Measurements from ENCODE around the gene EFNB3. TPM values are rescaled to one million over a fixed set of nuclear protein-coding genes. Genes with fewer than 3 reads are reported as not detected.

Gene EFNB3
- total and polyA plus RNA-seq, 10 of the 15 experiments (the other 5 are each of a cell fraction or from before 2014, with no cell fraction given), result 0.01 to 0.13 (median 0.04) TPM; not detected in 5

DNA sequence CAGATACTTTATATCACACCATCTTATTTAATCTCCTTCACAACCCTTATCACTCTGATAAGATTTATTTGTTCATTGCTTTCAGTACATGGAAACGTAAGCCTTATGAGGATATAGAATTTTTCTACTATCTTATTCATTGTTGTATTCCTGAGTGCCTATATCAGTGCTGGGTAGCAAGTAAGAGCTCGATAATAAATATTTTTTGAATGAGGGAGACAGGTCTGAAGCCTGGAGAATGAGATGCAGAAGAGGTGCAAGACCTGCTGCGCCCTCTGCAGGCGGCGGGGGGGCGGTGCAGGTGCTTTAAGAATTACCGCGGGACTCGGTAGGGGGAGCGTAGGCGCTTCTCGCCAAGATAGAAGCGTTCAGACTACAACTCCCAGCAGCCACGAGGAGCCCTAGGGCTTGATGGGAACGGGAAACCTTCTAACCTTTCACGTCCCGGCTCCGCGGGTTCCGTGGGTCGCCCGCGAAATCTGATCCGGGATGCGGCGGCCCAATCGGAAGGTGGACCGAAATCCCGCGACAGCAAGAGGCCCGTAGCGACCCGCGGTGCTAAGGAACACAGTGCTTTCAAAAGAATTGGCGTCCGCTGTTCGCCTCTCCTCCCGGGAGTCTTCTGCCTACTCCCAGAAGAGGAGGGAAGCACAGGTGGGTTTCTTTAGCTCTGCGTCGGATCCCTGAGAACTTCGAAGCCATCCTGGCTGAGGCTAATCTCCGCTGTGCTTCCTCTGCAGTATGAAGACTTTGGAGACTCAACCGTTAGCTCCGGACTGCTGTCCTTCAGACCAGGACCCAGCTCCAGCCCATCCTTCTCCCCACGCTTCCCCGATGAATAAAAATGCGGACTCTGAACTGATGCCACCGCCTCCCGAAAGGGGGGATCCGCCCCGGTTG is 16.8 kb upstream of the EFNB3 start, which contains the start of gene WRAP53 (continued):
- TF ChIP-seq, protein P1, sequence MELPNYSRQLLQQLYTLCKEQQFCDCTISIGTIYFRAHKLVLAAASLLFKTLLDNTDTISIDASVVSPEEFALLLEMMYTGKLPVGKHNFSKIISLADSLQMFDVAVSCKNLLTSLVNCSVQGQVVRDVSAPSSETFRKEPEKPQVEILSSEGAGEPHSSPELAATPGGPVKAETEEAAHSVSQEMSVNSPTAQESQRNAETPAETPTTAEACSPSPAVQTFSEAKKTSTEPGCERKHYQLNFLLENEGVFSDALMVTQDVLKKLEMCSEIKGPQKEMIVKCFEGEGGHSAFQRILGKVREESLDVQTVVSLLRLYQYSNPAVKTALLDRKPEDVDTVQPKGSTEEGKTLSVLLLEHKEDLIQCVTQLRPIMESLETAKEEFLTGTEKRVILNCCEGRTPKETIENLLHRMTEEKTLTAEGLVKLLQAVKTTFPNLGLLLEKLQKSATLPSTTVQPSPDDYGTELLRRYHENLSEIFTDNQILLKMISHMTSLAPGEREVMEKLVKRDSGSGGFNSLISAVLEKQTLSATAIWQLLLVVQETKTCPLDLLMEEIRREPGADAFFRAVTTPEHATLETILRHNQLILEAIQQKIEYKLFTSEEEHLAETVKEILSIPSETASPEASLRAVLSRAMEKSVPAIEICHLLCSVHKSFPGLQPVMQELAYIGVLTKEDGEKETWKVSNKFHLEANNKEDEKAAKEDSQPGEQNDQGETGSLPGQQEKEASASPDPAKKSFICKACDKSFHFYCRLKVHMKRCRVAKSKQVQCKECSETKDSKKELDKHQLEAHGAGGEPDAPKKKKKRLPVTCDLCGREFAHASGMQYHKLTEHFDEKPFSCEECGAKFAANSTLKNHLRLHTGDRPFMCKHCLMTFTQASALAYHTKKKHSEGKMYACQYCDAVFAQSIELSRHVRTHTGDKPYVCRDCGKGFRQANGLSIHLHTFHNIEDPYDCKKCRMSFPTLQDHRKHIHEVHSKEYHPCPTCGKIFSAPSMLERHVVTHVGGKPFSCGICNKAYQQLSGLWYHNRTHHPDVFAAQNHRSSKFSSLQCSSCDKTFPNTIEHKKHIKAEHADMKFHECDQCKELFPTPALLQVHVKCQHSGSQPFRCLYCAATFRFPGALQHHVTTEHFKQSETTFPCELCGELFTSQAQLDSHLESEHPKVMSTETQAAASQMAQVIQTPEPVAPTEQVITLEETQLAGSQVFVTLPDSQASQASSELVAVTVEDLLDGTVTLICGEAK (IDR thresholded peaks at IDR 0.05; ENCODE audit: borderline replicate concordance), result peak; percentile 57; the same call in 1 of the 2 replicates
- TF ChIP-seq SRF (IDR thresholded peaks at IDR 0.05; ENCODE audit: low read depth in 2 of 2, low read length in 2 of 2) (0 out of 4 replicates have a peak, but pooled peaks of 1 of the 2 experiments have one; percentile 5), ESRRA (IDR thresholded peaks at IDR 0.05; ENCODE audit: low read length) (no peak), USF2 (IDR thresholded peaks at IDR 0.05; ENCODE audit: borderline replicate concordance, low read depth, low read length) (no peak; the same call in 1 of the 2 replicates), TARDBP (IDR thresholded peaks at IDR 0.05; ENCODE audit: borderline replicate concordance) (no peak; the same call in 1 of the 2 replicates), CBX3 (IDR thresholded peaks at IDR 0.05; ENCODE audit: borderline replicate concordance, low read depth) (no peak), CREB1 (IDR thresholded peaks at IDR 0.05; ENCODE audit: low read depth) (peak; percentile 71), TAF1 (IDR thresholded peaks at IDR 0.05; ENCODE audit: borderline replicate concordance, low read depth, low read length) (peak; percentile 59), EGR1 (IDR thresholded peaks at IDR 0.05; ENCODE audit: borderline replicate concordance in 1 of 2, low read depth in 2 of 2, low read length in 2 of 2) (no peak), ASH2L (IDR thresholded peaks at IDR 0.05; ENCODE audit: borderline replicate concordance, low read depth) (no peak), POU2F2 (IDR thresholded peaks at IDR 0.05; ENCODE audit: borderline replicate concordance, low read depth, low read length) (peak; percentile 54; the same call in 2 of the 3 replicates), NR2C1 (IDR thresholded peaks at IDR 0.05) (peak; percentile 93), GATAD2B (conservative IDR thresholded peaks at IDR 0.05; ENCODE audit: low read depth) (0 out of 2 replicates have a peak, but pooled peaks have one; percentile 32), NBN (IDR thresholded peaks at IDR 0.05) (no peak; the same call in 1 of the 2 replicates)
- TF ChIP-seq, protein P2, sequence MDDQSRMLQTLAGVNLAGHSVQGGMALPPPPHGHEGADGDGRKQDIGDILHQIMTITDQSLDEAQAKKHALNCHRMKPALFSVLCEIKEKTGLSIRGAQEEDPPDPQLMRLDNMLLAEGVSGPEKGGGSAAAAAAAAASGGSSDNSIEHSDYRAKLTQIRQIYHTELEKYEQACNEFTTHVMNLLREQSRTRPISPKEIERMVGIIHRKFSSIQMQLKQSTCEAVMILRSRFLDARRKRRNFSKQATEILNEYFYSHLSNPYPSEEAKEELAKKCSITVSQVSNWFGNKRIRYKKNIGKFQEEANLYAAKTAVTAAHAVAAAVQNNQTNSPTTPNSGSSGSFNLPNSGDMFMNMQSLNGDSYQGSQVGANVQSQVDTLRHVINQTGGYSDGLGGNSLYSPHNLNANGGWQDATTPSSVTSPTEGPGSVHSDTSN (IDR thresholded peaks at IDR 0.05; ENCODE audit: insufficient replicate concordance, low read depth, low read length), result no peak
- TF ChIP-seq, protein P3, sequence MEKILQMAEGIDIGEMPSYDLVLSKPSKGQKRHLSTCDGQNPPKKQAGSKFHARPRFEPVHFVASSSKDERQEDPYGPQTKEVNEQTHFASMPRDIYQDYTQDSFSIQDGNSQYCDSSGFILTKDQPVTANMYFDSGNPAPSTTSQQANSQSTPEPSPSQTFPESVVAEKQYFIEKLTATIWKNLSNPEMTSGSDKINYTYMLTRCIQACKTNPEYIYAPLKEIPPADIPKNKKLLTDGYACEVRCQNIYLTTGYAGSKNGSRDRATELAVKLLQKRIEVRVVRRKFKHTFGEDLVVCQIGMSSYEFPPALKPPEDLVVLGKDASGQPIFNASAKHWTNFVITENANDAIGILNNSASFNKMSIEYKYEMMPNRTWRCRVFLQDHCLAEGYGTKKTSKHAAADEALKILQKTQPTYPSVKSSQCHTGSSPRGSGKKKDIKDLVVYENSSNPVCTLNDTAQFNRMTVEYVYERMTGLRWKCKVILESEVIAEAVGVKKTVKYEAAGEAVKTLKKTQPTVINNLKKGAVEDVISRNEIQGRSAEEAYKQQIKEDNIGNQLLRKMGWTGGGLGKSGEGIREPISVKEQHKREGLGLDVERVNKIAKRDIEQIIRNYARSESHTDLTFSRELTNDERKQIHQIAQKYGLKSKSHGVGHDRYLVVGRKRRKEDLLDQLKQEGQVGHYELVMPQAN (conservative IDR thresholded peaks at IDR 0.05), result peak; percentile 95
- TF ChIP-seq, protein P4, sequence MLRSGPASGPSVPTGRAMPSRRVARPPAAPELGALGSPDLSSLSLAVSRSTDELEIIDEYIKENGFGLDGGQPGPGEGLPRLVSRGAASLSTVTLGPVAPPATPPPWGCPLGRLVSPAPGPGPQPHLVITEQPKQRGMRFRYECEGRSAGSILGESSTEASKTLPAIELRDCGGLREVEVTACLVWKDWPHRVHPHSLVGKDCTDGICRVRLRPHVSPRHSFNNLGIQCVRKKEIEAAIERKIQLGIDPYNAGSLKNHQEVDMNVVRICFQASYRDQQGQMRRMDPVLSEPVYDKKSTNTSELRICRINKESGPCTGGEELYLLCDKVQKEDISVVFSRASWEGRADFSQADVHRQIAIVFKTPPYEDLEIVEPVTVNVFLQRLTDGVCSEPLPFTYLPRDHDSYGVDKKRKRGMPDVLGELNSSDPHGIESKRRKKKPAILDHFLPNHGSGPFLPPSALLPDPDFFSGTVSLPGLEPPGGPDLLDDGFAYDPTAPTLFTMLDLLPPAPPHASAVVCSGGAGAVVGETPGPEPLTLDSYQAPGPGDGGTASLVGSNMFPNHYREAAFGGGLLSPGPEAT (IDR thresholded peaks at IDR 0.05; ENCODE audit: low read depth), result peak; percentile 39
